OCI-LY1 (cell line): Measurements from ENCODE around the gene GMDS.

ENCODE experiments used
- H2AFZ ChIP-seq: fragments of 200-600 bp; sonication (generic), shearing (Covaris generic); 2 replicates; pipeline ENCODE4 v1.6.0; 2014; ENCODE audit warnings: antibody characterized with exemption, mild to moderate bottlenecking, low read length
- H3F3A ChIP-seq: fragments of 200-600 bp; sonication (generic), shearing (Covaris generic); 2 replicates; pipeline ENCODE4 v1.6.0; 2014; ENCODE audit warnings: mild to moderate bottlenecking, antibody characterized with exemption, low read length, moderate library complexity; ENCODE audit not compliant: insufficient read depth
- H3K27ac ChIP-seq: fragments of 200-600 bp; sonication (generic); 2 replicates; pipeline ENCODE4 v1.5.1; 2014; ENCODE audit warnings: low read length, mixed run types, mild to moderate bottlenecking, low read depth; ENCODE audit not compliant: poor library complexity, severe bottlenecking
- H3K27me3 ChIP-seq: fragments of 200-600 bp; sonication (generic); 2 replicates; pipeline ENCODE4 v1.6.0; 2014; ENCODE audit warnings: antibody characterized with exemption, mild to moderate bottlenecking, low read length, moderate library complexity; ENCODE audit not compliant: insufficient read depth
- H3K36me3 ChIP-seq: fragments of 200-600 bp; sonication (generic); 2 replicates; pipeline ENCODE4 v1.6.1; 2014; ENCODE audit warnings: mild to moderate bottlenecking, antibody characterized with exemption, low read length, moderate library complexity, mixed read lengths; ENCODE audit not compliant: insufficient read depth
- H3K4me1 ChIP-seq: fragments of 200-600 bp; sonication (generic); 2 replicates; pipeline ENCODE4 v1.5.1; 2014; ENCODE audit warnings: mild to moderate bottlenecking, low read length, moderate library complexity; ENCODE audit not compliant: insufficient read depth, severe bottlenecking
- H3K4me2 ChIP-seq: fragments of 200-600 bp; sonication (generic), shearing (Covaris generic); 2 replicates; pipeline ENCODE4 v1.6.1; 2014; ENCODE audit warnings: low read length
- H3K4me3 ChIP-seq: fragments of 200-600 bp; sonication (generic); 2 replicates; pipeline ENCODE4 v1.5.1; 2014; ENCODE audit warnings: low read length, low read depth, mild to moderate bottlenecking, mixed read lengths; ENCODE audit not compliant: poor library complexity, severe bottlenecking
- H3K79me2 ChIP-seq: fragments of 200-600 bp; shearing (Covaris generic); 2 replicates; pipeline ENCODE4 v1.6.1; 2016; ENCODE audit warnings: mixed run types, low read length, mixed read lengths; ENCODE audit not compliant: insufficient read depth
- H3K9ac ChIP-seq: fragments of 200-600 bp; sonication (generic), shearing (Covaris generic); 2 replicates; pipeline ENCODE4 v1.6.1; 2014; ENCODE audit warnings: mild to moderate bottlenecking, low read length, mixed read lengths
- H3K9me2 ChIP-seq: fragments of 200-600 bp; sonication (generic), shearing (Covaris generic); 2 replicates; pipeline ENCODE4 v1.6.1; 2014; ENCODE audit warnings: low read depth, mild to moderate bottlenecking, low read length, mixed read lengths
- H3K9me3 ChIP-seq: fragments of 200-600 bp; shearing (Covaris generic); 2 replicates; pipeline ENCODE4 v1.6.1; 2014; ENCODE audit warnings: low read length, mixed read lengths
- H4K20me1 ChIP-seq: fragments of 200-600 bp; sonication (generic), shearing (Covaris generic); 2 replicates; pipeline ENCODE4 v1.6.0; 2016; ENCODE audit warnings: mild to moderate bottlenecking, low read length; ENCODE audit not compliant: insufficient read depth
- EZH2 ChIP-seq: fragments of 200-600 bp; sonication (generic), shearing (Covaris generic); IDR thresholded peaks from 2 replicates; pipeline ENCODE4 v1.8.0; 2017; ENCODE audit warnings: borderline replicate concordance, mixed run types, mild to moderate bottlenecking, antibody characterized with exemption, low read length, moderate library complexity, mixed read lengths
- TF ChIP-seq, protein P1 (sequence below): fragments of 200-600 bp; sonication (generic), shearing (Covaris generic); IDR thresholded peaks from 2 replicates; pipeline ENCODE4 v1.5.1; 2017; ENCODE audit warnings: mild to moderate bottlenecking, antibody characterized with exemption, low read length, moderate library complexity, mixed read lengths

GMDS gene

GRCh38 chr6:1657771-1658165 is 587.6 kb downstream of the GMDS start:
- Histone ChIP-seq H3K4me1 (no peaks in the 10 kb centered on the region), H3K9me2 (no peaks in the 10 kb centered on the region), H3K27me3 (no peaks in the 10 kb centered on the region), H3K4me3 (no peak overlapping the region), H3K36me3 (peaks cover 6% of the 10 kb centered on the region; the same call in 1 of the 2 replicates), H3K9me3 (no peaks in the 10 kb centered on the region), H3K9ac (no peak overlapping the region), H4K20me1 (no peaks in the 10 kb centered on the region), H3K4me2 (no peak overlapping the region), H3K79me2 (no peaks in the 10 kb centered on the region), H2AFZ (no peak overlapping the region), H3F3A (no peaks in the 10 kb centered on the region), H3K27ac (no peak overlapping the region)
- TF ChIP-seq EZH2, result no peak
- TF ChIP-seq, protein P1, sequence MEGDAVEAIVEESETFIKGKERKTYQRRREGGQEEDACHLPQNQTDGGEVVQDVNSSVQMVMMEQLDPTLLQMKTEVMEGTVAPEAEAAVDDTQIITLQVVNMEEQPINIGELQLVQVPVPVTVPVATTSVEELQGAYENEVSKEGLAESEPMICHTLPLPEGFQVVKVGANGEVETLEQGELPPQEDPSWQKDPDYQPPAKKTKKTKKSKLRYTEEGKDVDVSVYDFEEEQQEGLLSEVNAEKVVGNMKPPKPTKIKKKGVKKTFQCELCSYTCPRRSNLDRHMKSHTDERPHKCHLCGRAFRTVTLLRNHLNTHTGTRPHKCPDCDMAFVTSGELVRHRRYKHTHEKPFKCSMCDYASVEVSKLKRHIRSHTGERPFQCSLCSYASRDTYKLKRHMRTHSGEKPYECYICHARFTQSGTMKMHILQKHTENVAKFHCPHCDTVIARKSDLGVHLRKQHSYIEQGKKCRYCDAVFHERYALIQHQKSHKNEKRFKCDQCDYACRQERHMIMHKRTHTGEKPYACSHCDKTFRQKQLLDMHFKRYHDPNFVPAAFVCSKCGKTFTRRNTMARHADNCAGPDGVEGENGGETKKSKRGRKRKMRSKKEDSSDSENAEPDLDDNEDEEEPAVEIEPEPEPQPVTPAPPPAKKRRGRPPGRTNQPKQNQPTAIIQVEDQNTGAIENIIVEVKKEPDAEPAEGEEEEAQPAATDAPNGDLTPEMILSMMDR, result no peak

GRCh38 chr6:1657116-1657770 is 588.2 kb downstream of the GMDS start:
- H3K9me2 ChIP-seq, result no peaks in the 10 kb centered on the region

GRCh38 chr6:1654054-1654453 is 591.4 kb downstream of the GMDS start:
- no peak for TF ChIP-seq EZH2
- TF ChIP-seq, protein P1, result no peak

More at GRCh38 chr6:1657116-1657770, 588.2 kb downstream of the GMDS start:
- no peak overlapping the region for H2AFZ ChIP-seq
- TF ChIP-seq, protein P1, result no peak
- no peaks in the 10 kb centered on the region for H3K9me3 ChIP-seq
- H3K4me3 ChIP-seq, result no peak overlapping the region
- H3K9ac ChIP-seq, result no peak overlapping the region
- peaks cover 6% of the 10 kb centered on the region; the same call in 1 of the 2 replicates for H3K36me3 ChIP-seq
- no peaks in the 10 kb centered on the region for H4K20me1 ChIP-seq
- H3K4me1 ChIP-seq, result no peaks in the 10 kb centered on the region
- no peak overlapping the region for H3K27ac ChIP-seq
- H3K4me2 ChIP-seq, result no peak overlapping the region
- H3F3A ChIP-seq, result no peaks in the 10 kb centered on the region
- no peaks in the 10 kb centered on the region for H3K79me2 ChIP-seq
- H3K27me3 ChIP-seq, result no peaks in the 10 kb centered on the region

More at GRCh38 chr6:1654054-1654453, 591.4 kb downstream of the GMDS start:
- no peak overlapping the region for H3K27ac ChIP-seq
- H3K9me2 ChIP-seq, result no peaks in the 10 kb centered on the region
- H3K4me3 ChIP-seq, result no peak overlapping the region
- H3F3A ChIP-seq, result no peaks in the 10 kb centered on the region
- H3K36me3 ChIP-seq, result peaks cover 6% of the 10 kb centered on the region; the same call in 1 of the 2 replicates
- H3K27me3 ChIP-seq, result no peaks in the 10 kb centered on the region
- H3K9ac ChIP-seq, result no peak overlapping the region
- H3K79me2 ChIP-seq, result no peaks in the 10 kb centered on the region
- no peak overlapping the region for H3K4me2 ChIP-seq
- no peaks in the 10 kb centered on the region for H3K9me3 ChIP-seq
- H2AFZ ChIP-seq, result no peak overlapping the region
- no peaks in the 10 kb centered on the region for H4K20me1 ChIP-seq
- no peaks in the 10 kb centered on the region for H3K4me1 ChIP-seq
